ENCODE data around the gene ACE.

Gene ACE

GRCh38 chr17:63475491-63476412 lies 1.1 kb upstream of the ACE start:
- DNase-seq = peak; percentile 70

DNA sequence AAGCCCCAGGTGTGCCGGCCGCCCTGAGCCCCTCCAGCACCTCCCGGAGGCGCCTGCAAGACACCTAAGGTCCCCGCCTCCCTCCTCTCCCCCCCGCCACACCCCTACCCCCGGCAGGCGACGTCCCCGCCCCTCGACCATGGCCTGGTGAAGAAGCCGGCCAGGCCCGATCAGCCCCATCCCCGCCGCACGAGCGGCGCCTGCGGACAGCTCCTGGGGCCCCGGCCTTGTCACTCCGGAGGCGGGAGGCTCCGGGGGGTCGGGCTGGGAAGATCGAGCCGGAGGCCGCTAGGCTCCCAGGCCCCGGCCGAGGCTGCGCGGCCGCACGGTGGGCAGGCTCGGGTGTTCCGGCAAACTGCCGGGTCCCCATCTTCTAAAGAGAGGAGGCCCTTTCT lies 405 bp upstream of the ACE start:
- peak; percentile 80 for DNase-seq

GRCh38 chr17:63477480-63478440 lies 899 bp downstream of the ACE start:
- peak; percentile 70 for DNase-seq

DNA sequence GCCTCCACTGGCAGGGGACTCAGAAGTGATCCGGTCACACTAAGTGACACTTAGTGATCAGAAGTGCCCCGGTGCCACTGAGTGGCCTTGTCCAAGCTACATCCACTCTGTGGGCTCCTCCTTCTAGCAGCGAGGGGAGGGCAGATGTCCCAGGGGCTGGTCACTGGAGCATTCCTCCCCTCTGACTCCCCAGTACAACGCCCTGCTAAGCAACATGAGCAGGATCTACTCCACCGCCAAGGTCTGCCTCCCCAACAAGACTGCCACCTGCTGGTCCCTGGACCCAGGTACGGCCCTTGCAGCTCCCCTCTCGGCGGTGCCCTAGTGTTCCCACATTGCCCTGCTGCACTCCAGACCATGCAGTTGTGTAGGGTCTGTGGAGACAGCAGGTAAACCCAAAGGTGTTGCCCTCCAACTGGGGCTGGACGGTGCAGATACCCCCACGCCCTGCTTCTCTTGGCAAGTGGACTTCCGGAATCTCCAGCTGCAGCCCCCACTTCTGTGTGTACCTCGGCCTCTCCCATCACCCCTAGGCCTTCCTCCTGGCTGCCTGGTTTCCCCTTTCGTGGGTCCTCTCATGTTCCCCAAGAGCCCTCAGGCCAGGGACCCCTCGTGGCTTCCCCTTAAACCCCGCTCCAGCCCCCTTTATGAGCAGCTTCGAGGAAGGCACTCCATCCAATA lies 2.1 kb downstream of the ACE start:
- peak; percentile 88 for DNase-seq

DNA sequence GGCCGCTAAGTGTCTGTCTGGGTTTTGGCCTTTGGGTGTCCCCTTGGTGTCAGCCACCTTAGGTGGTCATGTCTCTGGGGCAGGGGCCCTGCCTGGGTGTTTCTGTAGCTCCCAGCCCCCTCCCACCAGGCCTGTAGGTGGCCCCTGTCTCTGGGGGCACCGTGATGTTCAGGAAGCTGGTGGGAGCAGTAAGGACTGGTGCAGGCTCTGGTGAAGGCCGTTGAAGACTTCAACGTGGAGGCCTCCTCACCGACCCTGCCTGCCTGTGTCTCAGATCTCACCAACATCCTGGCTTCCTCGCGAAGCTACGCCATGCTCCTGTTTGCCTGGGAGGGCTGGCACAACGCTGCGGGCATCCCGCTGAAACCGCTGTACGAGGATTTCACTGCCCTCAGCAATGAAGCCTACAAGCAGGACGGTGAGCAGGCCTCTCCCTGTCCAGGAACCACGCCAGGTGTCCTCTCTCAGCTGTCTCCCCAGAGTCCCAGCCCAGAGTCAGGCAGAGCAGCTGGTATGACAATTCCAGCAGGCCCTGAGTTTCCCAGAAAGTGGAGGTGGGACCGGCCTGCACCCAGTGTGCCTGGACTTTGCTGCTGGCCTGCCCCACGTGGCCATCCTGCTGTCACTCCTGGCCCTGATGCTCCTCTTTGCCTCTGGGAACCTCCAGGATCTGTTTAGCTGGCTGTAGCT lies 2.8 kb downstream of the ACE start:
- DNase-seq = peak; percentile 55

DNA sequence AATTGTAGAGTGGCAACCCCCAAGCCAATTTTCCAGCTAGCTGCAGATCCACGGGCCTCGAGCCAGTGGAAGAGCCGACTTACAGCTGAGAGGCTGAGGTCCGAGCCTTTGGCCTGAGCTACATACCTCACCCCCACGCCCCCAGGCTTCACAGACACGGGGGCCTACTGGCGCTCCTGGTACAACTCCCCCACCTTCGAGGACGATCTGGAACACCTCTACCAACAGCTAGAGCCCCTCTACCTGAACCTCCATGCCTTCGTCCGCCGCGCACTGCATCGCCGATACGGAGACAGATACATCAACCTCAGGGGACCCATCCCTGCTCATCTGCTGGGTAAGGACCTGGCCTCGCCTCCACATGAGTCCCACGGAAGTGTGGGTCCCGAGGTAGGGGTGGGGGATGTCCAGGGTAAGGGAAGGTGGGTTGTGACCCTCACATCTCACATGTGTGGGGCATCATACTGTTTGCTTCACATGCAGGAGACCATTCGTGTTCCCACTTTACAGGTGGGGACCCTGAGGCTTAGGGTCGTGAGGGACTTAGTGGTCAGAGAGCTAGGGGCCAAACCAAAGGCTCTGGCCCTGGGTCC lies 3.4 kb downstream of the ACE start:
- DNase-seq = no peak

DNA sequence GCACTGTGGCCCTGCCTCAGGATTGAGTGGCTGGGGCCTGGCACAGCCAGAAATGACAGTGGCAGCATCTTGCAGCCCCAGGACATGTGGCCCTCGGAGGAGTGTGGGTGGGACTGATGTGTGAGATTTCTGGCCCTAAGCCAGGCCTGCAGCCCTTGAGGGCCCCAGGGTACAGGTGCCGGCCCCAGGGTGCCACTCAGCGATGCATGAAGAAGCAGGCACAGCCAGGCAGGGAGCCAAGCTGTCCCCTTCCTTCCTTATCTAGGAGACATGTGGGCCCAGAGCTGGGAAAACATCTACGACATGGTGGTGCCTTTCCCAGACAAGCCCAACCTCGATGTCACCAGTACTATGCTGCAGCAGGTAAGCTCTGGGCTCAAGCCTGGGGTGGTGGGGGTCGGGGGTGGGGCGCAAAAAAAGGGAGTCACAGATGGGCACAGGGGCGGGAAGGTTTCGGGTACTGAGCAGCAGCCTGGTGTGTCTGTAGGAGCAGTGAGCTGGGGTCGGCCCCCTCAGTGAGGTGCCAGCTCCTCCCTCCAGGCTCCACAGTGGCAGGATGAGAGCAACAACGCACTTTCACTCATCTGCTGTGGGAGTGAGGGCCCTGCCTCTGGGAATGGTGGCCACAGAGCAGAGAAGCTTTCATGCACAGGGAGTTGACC lies 4.1 kb downstream of the ACE start:
- peak; percentile 98 for DNase-seq

DNA sequence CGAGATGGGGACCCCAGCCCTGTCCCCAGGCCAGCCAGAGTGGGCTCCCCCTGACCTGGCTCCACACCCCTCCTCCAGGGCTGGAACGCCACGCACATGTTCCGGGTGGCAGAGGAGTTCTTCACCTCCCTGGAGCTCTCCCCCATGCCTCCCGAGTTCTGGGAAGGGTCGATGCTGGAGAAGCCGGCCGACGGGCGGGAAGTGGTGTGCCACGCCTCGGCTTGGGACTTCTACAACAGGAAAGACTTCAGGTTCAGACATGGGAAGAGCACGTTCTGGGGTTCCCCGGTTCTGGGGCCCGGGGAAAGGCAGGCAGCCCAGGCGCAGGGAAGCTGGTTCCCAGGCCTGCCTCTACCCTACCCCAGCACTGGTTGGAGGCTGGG lies 4.6 kb downstream of the ACE start:
- no peak for DNase-seq

- DNase-seq = no peak
These were observed 5.6 kb downstream of the ACE start for GRCh38 chr17:63482509-63482908.

- DNase-seq = no peak
These were observed 6.2 kb downstream of the ACE start for GRCh38 chr17:63483038-63483437.

GRCh38 chr17:63483655-63484575 lies 7.1 kb downstream of the ACE start:
- no peak for DNase-seq

DNA sequence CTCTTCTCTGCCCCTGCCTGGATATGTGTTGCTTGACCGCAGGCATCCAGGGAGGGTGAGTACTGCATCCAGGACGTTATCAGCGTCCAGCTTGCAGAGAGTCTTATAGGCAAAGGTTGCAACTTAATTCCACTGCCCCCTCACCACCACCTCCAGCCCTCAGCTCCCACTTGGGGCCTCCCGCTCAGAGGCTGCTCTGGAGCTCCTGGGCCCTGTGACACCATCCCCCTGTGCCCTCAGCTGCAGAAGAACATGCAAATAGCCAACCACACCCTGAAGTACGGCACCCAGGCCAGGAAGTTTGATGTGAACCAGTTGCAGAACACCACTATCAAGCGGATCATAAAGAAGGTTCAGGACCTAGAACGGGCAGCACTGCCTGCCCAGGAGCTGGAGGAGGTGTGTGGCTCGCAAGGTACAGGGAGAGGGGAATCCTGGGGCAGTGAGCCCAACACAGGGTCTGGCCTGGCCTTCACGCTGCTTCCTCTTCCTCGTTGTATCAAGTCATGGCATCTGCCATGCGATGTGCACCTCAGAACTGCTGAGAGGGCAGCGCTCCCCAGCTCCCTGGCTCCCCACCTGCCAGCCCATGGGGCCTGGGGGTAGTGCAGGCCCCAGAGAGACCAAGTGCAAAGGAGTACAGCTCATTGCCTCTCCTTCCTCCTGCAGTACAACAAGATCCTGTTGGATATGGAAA lies 9.6 kb downstream of the ACE start:
- no peak for DNase-seq

- no peak for DNase-seq
These were observed 10.1 kb downstream of the ACE start for GRCh38 chr17:63487014-63487339.

DNA sequence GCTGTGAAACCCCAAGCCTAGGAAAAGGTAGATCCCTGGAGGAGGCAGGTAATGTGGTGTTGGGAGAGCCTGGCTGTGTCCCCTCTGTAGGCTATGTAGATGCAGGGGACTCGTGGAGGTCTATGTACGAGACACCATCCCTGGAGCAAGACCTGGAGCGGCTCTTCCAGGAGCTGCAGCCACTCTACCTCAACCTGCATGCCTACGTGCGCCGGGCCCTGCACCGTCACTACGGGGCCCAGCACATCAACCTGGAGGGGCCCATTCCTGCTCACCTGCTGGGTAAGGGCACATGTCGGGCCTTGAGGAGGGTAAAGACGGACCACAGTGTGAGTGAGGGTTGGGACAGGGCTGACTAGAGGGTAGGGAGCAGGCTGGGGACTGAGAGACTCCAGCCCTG lies 12.0 kb downstream of the ACE start:
- DNase-seq = no peak

GRCh38 chr17:63489291-63489690 lies 12.4 kb downstream of the ACE start:
- no peak for DNase-seq

GRCh38 chr17:63490329-63490728 lies 13.5 kb downstream of the ACE start:
- no peak for DNase-seq

GRCh38 chr17:63490858-63491400 lies 14.1 kb downstream of the ACE start:
- DNase-seq = no peak

DNA sequence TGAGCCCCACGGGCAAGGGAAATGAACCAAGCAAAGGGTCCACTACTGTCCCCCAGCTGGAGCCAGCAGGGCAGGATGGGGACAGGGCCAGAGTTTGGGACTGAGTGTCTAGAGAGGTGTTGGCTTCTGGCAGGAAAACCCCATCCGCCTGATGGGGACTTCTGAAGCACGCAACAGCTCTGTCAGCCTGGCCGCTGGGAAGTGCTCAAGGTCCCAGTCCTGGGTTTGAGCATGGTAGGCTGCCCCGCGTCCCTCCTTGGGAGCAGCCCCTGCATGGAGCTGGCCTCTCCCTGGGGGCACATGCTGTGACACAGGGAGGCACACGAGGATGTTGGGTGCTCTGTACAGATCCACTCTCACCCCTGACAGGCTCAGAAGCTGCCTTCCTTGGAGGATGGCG lies 14.6 kb downstream of the ACE start:
- DNase-seq = no peak

GRCh38 chr17:63491977-63492618 lies 15.2 kb downstream of the ACE start:
- DNase-seq = no peak
